Measurements from ENCODE around the gene IFT20.
A peak's percentile ranks its signal among the peaks of the same experiment; 100 is the strongest.

IFT20 gene

GRCh38 chr17:28335201-28335958 is at the start of gene IFT20, which contains the start of gene TNFAIP1:
Gene IFT20, minus strand, starts transcription at chr17:28335472. Its CDS starts 3,487 bp downstream, at chr17:28331985.
Gene TNFAIP1, plus strand, starts transcription at chr17:28335761. Its CDS starts 3,761 bp downstream, at chr17:28339522.
- Histone ChIP-seq H3K9me3 (ENCODE audit: severe bottlenecking) (no peaks in the 10 kb centered on the region), H3K4me3 (ENCODE audit: severe bottlenecking) (peak within 1 kb of the TSS; percentile 74), H3K27ac (ENCODE audit: poor library complexity, severe bottlenecking) (peak within 1 kb of the TSS; percentile 89), H3K4me1 (ENCODE audit: insufficient read depth, poor library complexity, severe bottlenecking) (peaks cover 20% of the 10 kb centered on the region), H3K36me3 (ENCODE audit: low read depth) (peaks cover 30% of the 10 kb centered on the region), H3K27me3 (ENCODE audit: insufficient read depth, poor library complexity, severe bottlenecking) (no peaks in the 10 kb centered on the region)
- peak; percentile 100 for DNase-seq (ENCODE audit: low spot score)
- peak; percentile 88 for ATAC-seq (ENCODE audit: low read depth)
- peak; percentile 11 for TF ChIP-seq CTCF (IDR thresholded peaks at IDR 0.05; ENCODE audit: poor library complexity, severe bottlenecking)

- no peak for DNase-seq (ENCODE audit: low spot score)
- H3K27me3 ChIP-seq (ENCODE audit: insufficient read depth, poor library complexity, severe bottlenecking): no peaks in the 10 kb centered on the region
- H3K27ac ChIP-seq (ENCODE audit: poor library complexity, severe bottlenecking): no peak overlapping the region
- peak; percentile 11; the same call in 1 of the 3 replicates for ATAC-seq (ENCODE audit: low read depth)
- H3K36me3 ChIP-seq (ENCODE audit: low read depth): 0 out of 2 replicates have a peak, but pooled peaks cover 5% of the 10 kb centered on the region
- H3K9me3 ChIP-seq (ENCODE audit: severe bottlenecking): no peaks in the 10 kb centered on the region
- no peak for TF ChIP-seq CTCF (IDR thresholded peaks at IDR 0.05; ENCODE audit: poor library complexity, severe bottlenecking)
- H3K4me1 ChIP-seq (ENCODE audit: insufficient read depth, poor library complexity, severe bottlenecking): peaks cover 6% of the 10 kb centered on the region
- H3K4me3 ChIP-seq (ENCODE audit: severe bottlenecking): peak overlapping the region; percentile 20
Observed at GRCh38 chr17:28385037-28385400, 49.7 kb upstream of the IFT20 start.

- Histone ChIP-seq H3K27me3 (ENCODE audit: insufficient read depth, poor library complexity, severe bottlenecking) (no peaks in the 10 kb centered on the region), H3K4me3 (ENCODE audit: severe bottlenecking) (peak overlapping the region; percentile 20), H3K4me1 (ENCODE audit: insufficient read depth, poor library complexity, severe bottlenecking) (peaks cover 6% of the 10 kb centered on the region), H3K27ac (ENCODE audit: poor library complexity, severe bottlenecking) (no peak overlapping the region), H3K36me3 (ENCODE audit: low read depth) (no peaks in the 10 kb centered on the region), H3K9me3 (ENCODE audit: severe bottlenecking) (no peaks in the 10 kb centered on the region)
- DNase-seq (ENCODE audit: low spot score) (no peak), ATAC-seq (ENCODE audit: low read depth) (peak; percentile 64)
- no peak for TF ChIP-seq CTCF (IDR thresholded peaks at IDR 0.05; ENCODE audit: poor library complexity, severe bottlenecking)
Observed at GRCh38 chr17:28384281-28385036, 49.2 kb upstream of the IFT20 start.

GRCh38 chr17:28381141-28381825 is 46.0 kb upstream of the IFT20 start:
- no peak for TF ChIP-seq CTCF (IDR thresholded peaks at IDR 0.05; ENCODE audit: poor library complexity, severe bottlenecking)
- Histone ChIP-seq H3K9me3 (ENCODE audit: severe bottlenecking) (no peaks in the 10 kb centered on the region), H3K4me1 (ENCODE audit: insufficient read depth, poor library complexity, severe bottlenecking) (peaks cover 6% of the 10 kb centered on the region), H3K4me3 (ENCODE audit: severe bottlenecking) (no peak overlapping the region), H3K27me3 (ENCODE audit: insufficient read depth, poor library complexity, severe bottlenecking) (no peaks in the 10 kb centered on the region), H3K36me3 (ENCODE audit: low read depth) (no peaks in the 10 kb centered on the region), H3K27ac (ENCODE audit: poor library complexity, severe bottlenecking) (peak overlapping the region; percentile 54)
- DNase-seq (ENCODE audit: low spot score) (no peak), ATAC-seq (ENCODE audit: low read depth) (no peak)
